Neutrophil (primary cell): ENCODE data around the gene SCGN.

Experiments used
- H3K27ac ChIP-seq: fragments of 200-600 bp; sonication (generic); 2 replicates; pipeline ENCODE4 v1.5.1; 2016; ENCODE audit warnings: mild to moderate bottlenecking, moderate library complexity
- H3K27me3 ChIP-seq: fragments of 200-600 bp; sonication (generic); 2 replicates; pipeline ENCODE4 v1.6.0; 2016; ENCODE audit warnings: mild to moderate bottlenecking
- H3K36me3 ChIP-seq: fragments of 200-600 bp; sonication (generic); 2 replicates; pipeline ENCODE4 v1.5.1; 2017
- H3K4me1 ChIP-seq, 2 experiments: fragments of 200-600 bp in 1 of 2; sonication (generic) in 1 of 2; 1 replicate in 1 of 2; 2 replicates in 1 of 2; pipeline versions ENCODE4 v1.5.1 to v1.6.1; 2013 to 2016; ENCODE audit warnings: low read depth in 1 of 2, low read length in 1 of 2, mild to moderate bottlenecking in 1 of 2, moderate library complexity in 1 of 2; ENCODE audit not compliant: control insufficient read depth in 1 of 2, insufficient read depth in 1 of 2
- H3K4me3 ChIP-seq, 2 experiments: fragments of 200-600 bp in 1 of 2; sonication (generic) in 1 of 2; 1 replicate in 1 of 2; 2 replicates in 1 of 2; pipeline ENCODE4 v1.5.1; 2013 to 2016; ENCODE audit warnings: low read depth in 1 of 2, low read length in 1 of 2, mild to moderate bottlenecking in 1 of 2, moderate library complexity in 1 of 2
- H3K9me3 ChIP-seq: fragments of 200-600 bp; sonication (generic); 2 replicates; pipeline ENCODE4 v1.5.1; 2016
- CTCF ChIP-seq: fragments of 200-600 bp; sonication (generic); IDR thresholded peaks from 2 replicates; pipeline ENCODE4 v1.5.1; 2016; ENCODE audit warnings: antibody characterized with exemption

The SCGN gene

GRCh38 chr6:25706314-25707014 lies 54.4 kb downstream of the SCGN start:
- no peaks in the 10 kb centered on the region for H3K4me1 ChIP-seq
- no peak for TF ChIP-seq CTCF
- peaks cover 11% of the 10 kb centered on the region for H3K27me3 ChIP-seq
- no peaks in the 10 kb centered on the region for H3K36me3 ChIP-seq
- H3K27ac ChIP-seq = no peak overlapping the region
- no peaks in the 10 kb centered on the region for H3K9me3 ChIP-seq
- H3K4me3 ChIP-seq = no peak overlapping the region

GRCh38 chr6:25709761-25710160 lies 57.7 kb downstream of the SCGN start:
- H3K36me3 ChIP-seq = no peaks in the 10 kb centered on the region
- H3K27ac ChIP-seq = no peak overlapping the region
- H3K9me3 ChIP-seq = no peaks in the 10 kb centered on the region
- no peaks in the 10 kb centered on the region for H3K4me1 ChIP-seq
- no peak overlapping the region for H3K4me3 ChIP-seq
- H3K27me3 ChIP-seq = no peaks in the 10 kb centered on the region
- no peak for TF ChIP-seq CTCF

GRCh38 chr6:25710287-25710686 lies 58.3 kb downstream of the SCGN start:
- Histone ChIP-seq H3K4me3 (no peak overlapping the region), H3K36me3 (no peaks in the 10 kb centered on the region)

GRCh38 chr6:25713824-25714223 lies 61.8 kb downstream of the SCGN start:
- Histone ChIP-seq H3K27me3 (peaks cover under 1% of the 10 kb centered on the region), H3K4me3 (no peak overlapping the region), H3K36me3 (no peaks in the 10 kb centered on the region), H3K9me3 (no peaks in the 10 kb centered on the region), H3K27ac (no peak overlapping the region), H3K4me1 (no peaks in the 10 kb centered on the region)
- no peak for TF ChIP-seq CTCF

More at GRCh38 chr6:25710287-25710686, 58.3 kb downstream of the SCGN start:
- Histone ChIP-seq H3K4me1 (no peaks in the 10 kb centered on the region), H3K27ac (no peak overlapping the region), H3K9me3 (no peaks in the 10 kb centered on the region), H3K27me3 (no peaks in the 10 kb centered on the region)
- TF ChIP-seq CTCF = no peak

- H3K36me3 ChIP-seq = no peaks in the 10 kb centered on the region
- no peak overlapping the region for H3K27ac ChIP-seq
- no peaks in the 10 kb centered on the region for H3K9me3 ChIP-seq
- H3K4me1 ChIP-seq = no peaks in the 10 kb centered on the region
- H3K27me3 ChIP-seq = peaks cover 6% of the 10 kb centered on the region
- TF ChIP-seq CTCF = no peak
- no peak overlapping the region for H3K4me3 ChIP-seq
Measured at GRCh38 chr6:25714765-25715164, 62.8 kb downstream of the SCGN start.
